GM12892 (cell line): ENCODE data around the gene UBL7.

ENCODE experiments used
- DNase-seq: peaks from one replicate; pipeline ENCODE4 v3.0.0; 2011; ENCODE audit not compliant: insufficient read length
- FAIRE-seq: peaks from 2 replicates; lab custom pipeline; 2011; peaks lifted over from hg19 to GRCh38; lab: Jason Lieb, UNC
- POLR2A ChIP-seq: IDR thresholded peaks from 2 replicates; pipeline ENCODE4 v1.6.1; 2011; ENCODE audit warnings: low read depth, low read length, control low read depth
- POLR2AphosphoS5 ChIP-seq: IDR thresholded peaks from 2 replicates; pipeline ENCODE4 v1.6.1; 2011; ENCODE audit warnings: low read depth, low read length, control low read depth
- TAF1 ChIP-seq: IDR thresholded peaks from 2 replicates; pipeline ENCODE4 v1.6.1; 2011; ENCODE audit warnings: low read depth, mild to moderate bottlenecking, control low read depth, low read length, borderline replicate concordance

UBL7 gene

DNA sequence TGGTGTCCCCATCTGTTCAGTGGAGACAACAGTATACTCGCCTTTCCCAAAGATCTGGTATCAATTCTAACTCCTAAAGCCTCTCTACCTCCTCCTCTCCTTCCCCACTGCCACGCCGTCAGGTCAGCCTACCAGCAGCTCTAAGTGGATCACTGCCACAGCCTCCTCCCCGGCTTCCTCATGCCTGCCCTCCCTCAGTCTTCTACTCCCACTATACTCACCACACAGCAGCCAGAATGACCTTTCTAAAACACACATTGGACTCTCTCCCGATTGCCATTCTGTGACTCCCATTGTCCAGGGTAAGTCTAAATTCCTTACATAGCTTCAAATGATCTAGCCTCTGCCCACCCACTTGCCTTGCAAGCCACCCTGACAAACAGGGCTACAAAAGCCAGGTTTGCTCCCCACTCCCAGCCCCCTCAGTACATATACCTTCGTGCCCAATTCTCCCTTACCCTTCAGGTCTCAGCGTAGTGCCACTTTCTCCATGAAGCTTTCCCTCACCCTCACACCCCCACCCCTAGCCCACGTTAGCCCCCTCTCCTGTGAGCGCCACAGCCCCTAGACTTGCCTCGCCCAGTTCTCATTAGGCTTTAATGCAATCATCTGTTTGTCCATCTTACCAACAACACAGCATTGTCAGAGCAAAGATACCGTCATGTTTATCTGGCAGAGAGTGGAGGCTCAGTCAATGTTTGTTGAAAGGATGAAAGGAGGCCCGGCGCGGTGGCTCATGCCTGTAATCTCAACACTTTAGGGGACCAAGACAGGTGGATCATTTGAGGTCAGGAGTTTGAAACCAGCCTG lies 17.7 kb downstream of the UBL7 start:
- DNase-seq (no peak), FAIRE-seq (no peak)
- no peak for TF ChIP-seq TAF1
- no peak for TF ChIP-seq POLR2A
- no peak for TF ChIP-seq POLR2AphosphoS5

DNA sequence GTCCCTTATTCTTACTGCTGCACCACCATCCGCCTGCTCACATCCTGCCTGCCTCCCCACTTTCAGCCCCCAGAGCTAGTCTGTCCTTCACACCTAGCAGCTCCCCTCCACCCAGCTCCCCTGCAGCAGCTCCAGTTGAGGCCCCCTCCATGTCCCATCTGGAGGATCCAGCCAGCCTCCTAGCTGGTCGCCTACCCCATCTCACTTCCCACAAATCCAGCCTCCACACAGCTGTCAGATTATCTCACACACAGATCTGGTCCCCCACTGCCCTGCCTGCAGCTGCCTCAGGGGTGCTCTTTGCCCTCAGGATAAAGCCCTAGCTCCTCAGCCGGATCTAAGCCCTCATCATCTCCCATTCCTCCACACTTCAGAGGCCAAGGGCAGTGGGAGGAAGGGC lies 18.4 kb downstream of the UBL7 start:
- no peak for FAIRE-seq
- no peak for TF ChIP-seq POLR2AphosphoS5
- TF ChIP-seq TAF1 = no peak
- no peak for TF ChIP-seq POLR2A
- DNase-seq = no peak

DNA sequence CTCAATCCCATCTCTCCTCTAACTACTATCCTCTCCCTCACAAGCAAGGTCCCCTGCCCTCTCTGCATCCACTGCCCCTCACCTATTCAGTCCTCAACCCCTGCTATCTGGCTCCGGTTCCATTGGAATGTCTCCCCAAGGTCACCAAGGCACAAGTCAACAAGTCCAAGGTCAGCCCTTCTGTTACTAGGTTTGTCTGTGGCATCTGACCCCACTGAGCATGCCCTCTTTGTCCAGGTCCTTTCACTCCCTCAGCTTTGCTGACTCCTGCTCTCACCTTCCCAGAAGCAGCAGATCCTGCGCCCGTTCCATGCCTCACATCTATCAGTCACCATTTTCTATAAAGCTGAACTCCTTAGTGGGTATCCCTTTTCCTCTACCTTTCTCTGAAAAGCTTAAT lies 18.9 kb downstream of the UBL7 start:
- FAIRE-seq (no peak), DNase-seq (no peak)
- TF ChIP-seq POLR2AphosphoS5 (no peak), POLR2A (no peak), TAF1 (no peak)

DNA sequence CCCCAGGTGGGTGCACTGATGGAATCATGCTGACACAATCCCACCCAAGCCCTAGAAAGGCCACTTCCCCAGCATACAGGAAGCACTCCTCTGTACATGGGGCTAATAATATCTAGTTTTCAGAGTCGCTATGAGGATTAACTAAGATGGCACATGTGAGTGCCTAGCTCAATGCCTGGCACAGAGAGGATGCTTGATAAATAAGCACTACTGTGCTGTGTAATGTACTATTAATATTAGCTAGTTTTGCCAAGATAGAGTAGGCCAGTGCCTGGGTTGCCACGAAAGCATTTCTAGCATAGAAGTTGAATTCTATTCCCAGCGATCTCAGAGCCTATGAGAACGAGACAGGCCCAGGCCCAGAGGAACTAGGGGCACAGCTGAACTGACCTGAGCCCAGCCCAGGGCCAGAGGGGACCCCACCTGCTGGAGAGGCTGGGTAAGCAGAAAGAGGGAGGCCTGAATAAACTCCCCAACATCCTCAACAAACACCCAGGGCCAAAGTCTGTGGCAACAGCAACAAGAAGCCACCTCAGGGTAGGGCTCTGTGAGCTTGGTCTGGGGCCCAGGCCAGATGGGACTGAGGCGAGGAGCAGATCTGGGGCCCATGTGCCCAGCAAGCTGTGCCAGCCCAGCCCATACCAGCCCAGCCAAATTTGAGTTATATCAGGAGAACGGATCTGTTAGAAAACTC lies 19.6 kb downstream of the UBL7 start:
- FAIRE-seq = no peak
- TF ChIP-seq POLR2A (no peak), TAF1 (no peak), POLR2AphosphoS5 (no peak)
- DNase-seq = no peak

DNA sequence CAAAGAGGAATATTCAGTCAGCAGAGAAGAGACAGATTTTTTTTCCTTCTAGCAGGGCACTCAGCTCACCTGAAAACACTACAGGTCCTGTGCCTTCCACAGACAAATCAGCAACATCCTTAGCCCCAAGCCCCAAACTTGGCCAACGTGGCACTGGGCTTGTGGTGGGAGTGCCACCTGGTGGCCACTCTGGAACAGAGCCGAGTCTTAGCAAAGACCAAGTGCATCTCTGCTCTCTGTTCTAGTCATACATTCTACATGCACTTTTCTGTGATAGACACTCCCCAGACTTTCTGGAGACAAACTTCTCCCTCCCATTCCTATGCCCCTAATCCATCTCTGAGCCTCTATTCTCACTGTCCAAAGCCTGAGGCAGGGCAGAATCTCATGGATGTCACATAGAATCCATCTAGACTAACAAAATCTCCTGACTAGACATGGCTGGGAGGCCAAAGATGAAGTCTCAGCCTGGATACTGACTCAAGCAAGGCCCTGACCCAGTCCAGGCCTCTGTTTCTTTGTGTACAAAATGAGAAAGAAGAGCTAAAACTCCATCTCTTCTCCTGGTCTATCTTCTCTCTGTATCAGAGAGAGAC lies 22.1 kb downstream of the UBL7 start:
- no peak for TF ChIP-seq POLR2AphosphoS5
- TF ChIP-seq POLR2A = no peak
- no peak for TF ChIP-seq TAF1
- DNase-seq (no peak), FAIRE-seq (peak; percentile 84)

DNA sequence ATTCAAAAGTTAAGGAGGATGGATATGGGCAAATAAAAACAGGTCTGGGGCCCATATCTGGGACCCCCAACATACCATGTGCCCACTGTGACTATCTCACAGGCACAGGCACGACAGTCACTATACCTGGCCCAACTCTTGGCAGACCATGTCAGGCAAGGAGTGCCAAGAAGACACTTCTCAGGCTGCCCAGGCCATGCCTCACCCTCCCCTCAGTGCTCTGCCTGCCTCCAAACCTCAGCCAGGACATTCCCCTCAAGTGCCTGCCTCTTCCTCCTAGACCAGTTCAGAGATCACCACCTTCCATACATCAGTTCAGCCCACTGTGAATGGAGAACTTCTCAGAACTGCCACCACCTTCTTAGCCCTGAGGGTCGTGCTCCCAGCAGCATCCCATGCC lies 22.8 kb downstream of the UBL7 start:
- FAIRE-seq = no peak
- TF ChIP-seq POLR2A (no peak), TAF1 (no peak), POLR2AphosphoS5 (no peak)
- no peak for DNase-seq

DNA sequence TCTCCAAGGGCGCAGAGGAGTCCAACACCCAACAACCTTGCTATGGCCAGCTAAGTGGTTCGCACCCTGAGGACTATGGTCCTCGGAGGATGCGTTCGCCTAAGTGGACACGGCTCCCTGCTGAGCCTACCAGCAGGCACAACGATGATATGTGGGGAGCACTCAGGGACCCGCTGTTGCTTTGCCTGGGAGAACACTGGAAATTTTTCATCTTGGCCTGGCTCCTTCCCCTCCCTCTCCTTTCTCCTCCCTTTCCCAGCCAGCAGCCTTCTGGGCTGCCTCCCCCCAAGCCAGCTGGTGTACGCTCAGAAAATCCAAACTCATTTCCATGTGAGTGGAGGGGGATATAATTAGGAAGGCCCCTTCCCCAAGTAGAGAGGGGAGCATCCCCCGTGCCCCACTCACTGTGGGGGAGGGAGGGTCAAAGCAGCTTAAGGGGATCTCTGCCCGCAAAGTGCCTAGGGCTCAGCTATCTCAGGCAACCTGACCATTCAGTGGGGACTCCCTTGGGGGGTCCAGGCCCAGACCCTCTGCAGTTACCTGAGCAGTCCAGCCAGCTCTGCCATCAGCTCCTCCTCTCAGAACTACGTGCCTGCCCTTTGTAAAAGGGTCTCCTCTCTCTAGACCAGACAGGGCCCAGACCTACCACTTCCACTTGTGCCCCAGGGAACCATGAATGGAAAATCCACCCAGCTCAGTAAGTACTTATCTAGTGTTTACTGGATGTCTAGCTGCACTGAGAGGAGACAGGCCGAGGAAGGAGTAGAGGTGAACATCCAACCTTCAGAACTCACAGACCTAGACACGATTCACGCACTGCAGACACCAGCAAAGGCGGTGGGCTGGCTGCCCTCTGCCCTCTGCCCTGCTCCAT lies 26.5 kb downstream of the UBL7 start:
- FAIRE-seq (peak; percentile 64), DNase-seq (no peak)
- TF ChIP-seq POLR2A (no peak), TAF1 (no peak), POLR2AphosphoS5 (no peak)

DNA sequence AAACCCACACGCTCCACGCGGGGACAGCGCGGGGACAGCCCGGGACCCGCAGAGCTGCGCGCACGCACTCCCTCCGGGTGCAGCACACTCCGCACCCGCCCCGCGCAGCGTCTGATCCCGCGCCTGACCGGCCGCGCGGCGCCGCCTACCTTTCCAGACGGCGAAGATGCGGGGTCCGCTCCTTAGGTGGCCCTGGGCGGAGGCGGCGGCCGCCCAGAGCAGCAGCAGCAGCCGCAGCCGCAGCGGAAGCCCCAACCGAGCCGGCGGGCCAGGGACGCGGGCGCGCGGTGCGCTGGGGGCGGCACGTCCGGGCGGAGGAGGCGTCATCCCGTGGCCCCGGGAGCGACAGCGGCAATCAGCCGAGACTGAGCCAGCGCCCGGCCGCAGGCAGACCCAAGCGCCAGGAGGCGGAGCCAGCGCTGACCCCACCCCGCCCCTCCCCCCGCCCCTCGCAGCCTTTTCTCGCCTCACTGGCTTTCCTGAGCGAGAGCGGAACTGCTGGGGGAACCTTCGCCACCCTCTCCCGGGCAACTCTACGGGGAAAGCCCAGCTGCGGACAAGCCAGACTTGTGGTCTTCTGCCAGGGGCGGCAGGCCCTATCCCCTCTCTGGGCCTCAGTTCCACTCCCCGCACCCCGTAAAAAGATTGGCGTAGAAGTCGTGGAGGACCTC lies 27.2 kb downstream of the UBL7 start, which contains the start of gene SEMA7A:
Gene SEMA7A (minus strand): TSS at position 367 of the 671 bp plus-strand sequence. CDS start 40 bp downstream, at position 327.
- TF ChIP-seq TAF1 (peak; percentile 94), POLR2AphosphoS5 (peak; percentile 91), POLR2A (peak; percentile 98)
- FAIRE-seq = peak; percentile 94
- DNase-seq = peak; percentile 98

DNA sequence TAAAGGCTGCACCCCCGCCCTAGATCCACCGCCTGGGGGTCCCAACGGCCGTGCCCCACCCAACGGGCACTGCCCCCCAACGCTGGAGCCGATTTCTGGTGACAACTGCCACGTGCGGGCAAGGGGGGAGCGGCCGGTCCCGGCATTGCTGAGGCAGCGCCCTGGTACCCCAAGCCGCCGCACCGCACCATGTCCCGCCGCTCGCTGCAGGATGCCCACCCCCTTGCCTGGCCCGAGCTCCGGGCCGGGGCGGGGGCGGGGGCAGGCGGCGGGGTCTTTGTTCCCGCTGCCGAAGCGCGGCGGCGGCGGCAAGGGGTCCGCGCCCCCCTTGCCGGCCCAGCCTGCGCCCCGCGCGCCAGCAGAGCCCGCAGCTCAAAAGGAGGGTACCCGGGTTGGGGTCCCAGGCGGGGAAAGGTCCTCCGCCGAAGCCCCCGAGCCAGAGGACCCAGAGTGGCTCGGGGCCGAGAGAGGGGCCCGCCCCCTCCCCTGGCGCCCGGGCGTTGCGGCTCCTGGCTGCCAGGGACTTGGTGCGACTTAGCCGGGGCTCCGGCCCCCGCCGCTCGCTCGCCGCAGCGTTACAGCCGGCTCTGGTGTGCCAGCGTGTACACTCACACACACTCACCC lies 27.9 kb downstream of the UBL7 start:
- TF ChIP-seq POLR2A (no peak), POLR2AphosphoS5 (no peak), TAF1 (no peak)
- FAIRE-seq (no peak), DNase-seq (no peak)
